Measurements from ENCODE around the gene GPN2. TPM values are rescaled to one million over a fixed set of nuclear protein-coding genes. Genes with fewer than 3 reads are reported as not detected.

GPN2 gene
- total RNA-seq, 1 experiment from 2014 or later: 41.9 TPM

DNA sequence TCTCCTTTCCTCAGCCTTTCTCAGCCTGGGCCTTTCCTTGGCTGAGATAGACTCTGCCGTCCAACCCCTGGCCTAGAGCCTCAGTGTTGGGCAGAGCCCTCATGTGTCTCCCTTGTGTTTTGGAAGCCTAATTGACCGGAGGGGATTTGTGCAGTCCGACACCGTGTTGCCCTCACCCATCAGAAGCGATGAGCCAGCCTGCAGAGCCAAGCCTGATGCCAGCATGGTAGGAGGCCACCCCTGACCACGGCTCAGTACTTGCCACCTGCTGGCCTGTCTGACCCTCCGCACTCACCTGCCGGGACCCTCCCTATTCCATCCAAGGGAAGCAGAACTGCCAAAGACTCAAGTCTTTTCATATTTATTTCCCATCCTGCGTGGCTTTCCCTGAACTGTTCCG, 36.5 kb downstream of the GPN2 start:
- peaks cover 3% of the 10 kb centered on the region; the same call in 1 of the 2 replicates for H3K4me1 ChIP-seq (ENCODE audit: control insufficient read depth, insufficient read depth, low read length)
- intact Hi-C loops (cut with micrococcal nuclease; ENCODE audit: unreplicated experiment): no loop called here
- H3K4me3 ChIP-seq (ENCODE audit: low read depth in 2 of 2, low read length in 2 of 2): no peak overlapping the region
- ATAC-seq (no peak), DNase-seq (ENCODE audit: low read depth, low spot score) (no peak)
- H3K36me3 ChIP-seq (ENCODE audit: control insufficient read depth, insufficient read depth, low read length): peaks cover 4% of the 10 kb centered on the region; the same call in 1 of the 2 replicates
- CTCF ChIA-PET: no interaction called here
- BruUV-seq (replicated peaks): no TSS peak
- in situ Hi-C loops (cut with HindIII; ENCODE audit: low pct_unique_long_range_greater_than_20kb, low sequenced_read_pairs): no loop called here
- TF ChIP-seq, protein P1, sequence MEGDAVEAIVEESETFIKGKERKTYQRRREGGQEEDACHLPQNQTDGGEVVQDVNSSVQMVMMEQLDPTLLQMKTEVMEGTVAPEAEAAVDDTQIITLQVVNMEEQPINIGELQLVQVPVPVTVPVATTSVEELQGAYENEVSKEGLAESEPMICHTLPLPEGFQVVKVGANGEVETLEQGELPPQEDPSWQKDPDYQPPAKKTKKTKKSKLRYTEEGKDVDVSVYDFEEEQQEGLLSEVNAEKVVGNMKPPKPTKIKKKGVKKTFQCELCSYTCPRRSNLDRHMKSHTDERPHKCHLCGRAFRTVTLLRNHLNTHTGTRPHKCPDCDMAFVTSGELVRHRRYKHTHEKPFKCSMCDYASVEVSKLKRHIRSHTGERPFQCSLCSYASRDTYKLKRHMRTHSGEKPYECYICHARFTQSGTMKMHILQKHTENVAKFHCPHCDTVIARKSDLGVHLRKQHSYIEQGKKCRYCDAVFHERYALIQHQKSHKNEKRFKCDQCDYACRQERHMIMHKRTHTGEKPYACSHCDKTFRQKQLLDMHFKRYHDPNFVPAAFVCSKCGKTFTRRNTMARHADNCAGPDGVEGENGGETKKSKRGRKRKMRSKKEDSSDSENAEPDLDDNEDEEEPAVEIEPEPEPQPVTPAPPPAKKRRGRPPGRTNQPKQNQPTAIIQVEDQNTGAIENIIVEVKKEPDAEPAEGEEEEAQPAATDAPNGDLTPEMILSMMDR (IDR thresholded peaks at IDR 0.05): no peak
- TF ChIP-seq, protein P2, sequence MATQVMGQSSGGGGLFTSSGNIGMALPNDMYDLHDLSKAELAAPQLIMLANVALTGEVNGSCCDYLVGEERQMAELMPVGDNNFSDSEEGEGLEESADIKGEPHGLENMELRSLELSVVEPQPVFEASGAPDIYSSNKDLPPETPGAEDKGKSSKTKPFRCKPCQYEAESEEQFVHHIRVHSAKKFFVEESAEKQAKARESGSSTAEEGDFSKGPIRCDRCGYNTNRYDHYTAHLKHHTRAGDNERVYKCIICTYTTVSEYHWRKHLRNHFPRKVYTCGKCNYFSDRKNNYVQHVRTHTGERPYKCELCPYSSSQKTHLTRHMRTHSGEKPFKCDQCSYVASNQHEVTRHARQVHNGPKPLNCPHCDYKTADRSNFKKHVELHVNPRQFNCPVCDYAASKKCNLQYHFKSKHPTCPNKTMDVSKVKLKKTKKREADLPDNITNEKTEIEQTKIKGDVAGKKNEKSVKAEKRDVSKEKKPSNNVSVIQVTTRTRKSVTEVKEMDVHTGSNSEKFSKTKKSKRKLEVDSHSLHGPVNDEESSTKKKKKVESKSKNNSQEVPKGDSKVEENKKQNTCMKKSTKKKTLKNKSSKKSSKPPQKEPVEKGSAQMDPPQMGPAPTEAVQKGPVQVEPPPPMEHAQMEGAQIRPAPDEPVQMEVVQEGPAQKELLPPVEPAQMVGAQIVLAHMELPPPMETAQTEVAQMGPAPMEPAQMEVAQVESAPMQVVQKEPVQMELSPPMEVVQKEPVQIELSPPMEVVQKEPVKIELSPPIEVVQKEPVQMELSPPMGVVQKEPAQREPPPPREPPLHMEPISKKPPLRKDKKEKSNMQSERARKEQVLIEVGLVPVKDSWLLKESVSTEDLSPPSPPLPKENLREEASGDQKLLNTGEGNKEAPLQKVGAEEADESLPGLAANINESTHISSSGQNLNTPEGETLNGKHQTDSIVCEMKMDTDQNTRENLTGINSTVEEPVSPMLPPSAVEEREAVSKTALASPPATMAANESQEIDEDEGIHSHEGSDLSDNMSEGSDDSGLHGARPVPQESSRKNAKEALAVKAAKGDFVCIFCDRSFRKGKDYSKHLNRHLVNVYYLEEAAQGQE (IDR thresholded peaks at IDR 0.05; ENCODE audit: insufficient read depth in 1 of 2, low read depth in 2 of 2, low read length in 1 of 2): no peak
- TF ChIP-seq TCF7L2 (IDR thresholded peaks at IDR 0.05; ENCODE audit: low read depth, low read length): no peak
- no peak for TF ChIP-seq SIN3A (IDR thresholded peaks at IDR 0.05; ENCODE audit: borderline replicate concordance, insufficient read depth, low read depth, low read length)
- no peak for TF ChIP-seq POLR2AphosphoS5 (IDR thresholded peaks at IDR 0.05; ENCODE audit: low read depth, low read length)
- no peak overlapping the region for H3K27ac ChIP-seq (ENCODE audit: low read length)
- no peaks in the 10 kb centered on the region for H3K9me3 ChIP-seq (ENCODE audit: control insufficient read depth, insufficient read depth, low read depth, low read length)
- POLR2A ChIA-PET: no interaction called here
- no peaks in the 10 kb centered on the region for H3K27me3 ChIP-seq (ENCODE audit: control insufficient read depth, insufficient read depth, low read length)

DNA sequence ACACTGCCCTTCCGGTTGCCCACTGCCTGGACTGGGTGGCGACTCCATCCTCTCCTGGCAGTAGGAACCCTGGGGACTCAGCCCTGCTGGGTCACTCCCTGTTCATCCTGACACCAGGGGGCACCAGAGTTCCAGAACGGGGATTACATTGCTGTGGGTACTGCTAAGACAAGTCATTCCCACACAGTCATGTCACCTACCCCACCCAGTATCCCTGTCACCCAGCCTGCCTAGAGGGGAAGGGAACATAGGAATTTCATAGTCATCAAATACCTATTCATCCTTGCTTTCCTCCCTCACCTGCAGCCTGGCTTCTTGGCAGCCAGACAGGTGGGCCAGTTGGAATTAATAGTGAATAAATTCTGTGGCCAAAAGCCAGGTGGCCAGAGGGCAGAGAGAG, 36.9 kb downstream of the GPN2 start:
- Histone ChIP-seq H3K4me3 (ENCODE audit: low read depth in 2 of 2, low read length in 2 of 2) (no peak overlapping the region), H3K36me3 (ENCODE audit: control insufficient read depth, insufficient read depth, low read length) (peaks cover 4% of the 10 kb centered on the region; the same call in 1 of the 2 replicates), H3K9me3 (ENCODE audit: control insufficient read depth, insufficient read depth, low read depth, low read length) (no peaks in the 10 kb centered on the region), H3K4me1 (ENCODE audit: control insufficient read depth, insufficient read depth, low read length) (peaks cover 3% of the 10 kb centered on the region; the same call in 1 of the 2 replicates), H3K27me3 (ENCODE audit: control insufficient read depth, insufficient read depth, low read length) (no peaks in the 10 kb centered on the region), H3K27ac (ENCODE audit: low read length) (no peak overlapping the region)
- ChIA-PET POLR2A (no interaction called here), CTCF (no interaction called here)
- DNase-seq (ENCODE audit: low read depth, low spot score) (peak; percentile 79), ATAC-seq (peak; percentile 94)
- in situ Hi-C loops (cut with HindIII; ENCODE audit: low pct_unique_long_range_greater_than_20kb, low sequenced_read_pairs) (no loop called here), intact Hi-C loops (cut with micrococcal nuclease; ENCODE audit: unreplicated experiment) (no loop called here)
- BruUV-seq (replicated peaks): no TSS peak
- TF ChIP-seq SIN3A (IDR thresholded peaks at IDR 0.05; ENCODE audit: borderline replicate concordance, insufficient read depth, low read depth, low read length) (no peak), POLR2AphosphoS5 (IDR thresholded peaks at IDR 0.05; ENCODE audit: low read depth, low read length) (no peak), TCF7L2 (IDR thresholded peaks at IDR 0.05; ENCODE audit: low read depth, low read length) (no peak)
- TF ChIP-seq, protein P1 (IDR thresholded peaks at IDR 0.05): peak; percentile 88
- TF ChIP-seq, protein P2 (IDR thresholded peaks at IDR 0.05; ENCODE audit: insufficient read depth in 1 of 2, low read depth in 2 of 2, low read length in 1 of 2): no peak
